Erythroblast (primary cell): ENCODE measurements around the gene AVEN.

ENCODE experiments used
- GATA1 ChIP-seq: IDR thresholded peaks from 2 replicates; pipeline ENCODE4 v1.6.1; 2011; ENCODE audit warnings: low read depth, mild to moderate bottlenecking, control low read depth, low read length, moderate library complexity
- POLR2A ChIP-seq: IDR thresholded peaks from 2 replicates; pipeline ENCODE4 v1.6.1; 2011; ENCODE audit warnings: mild to moderate bottlenecking, low read length

- no peak for TF ChIP-seq POLR2A
- TF ChIP-seq GATA1: no peak
Measured at GRCh38 chr15:34006381-34006780, 32.6 kb downstream of the AVEN start.
